H9 (cell line): Measurements from ENCODE around the gene LAMA3. TPM values are rescaled to one million over a fixed set of nuclear protein-coding genes. Genes with fewer than 3 reads are reported as not detected.

ENCODE experiments used
- DNase-seq: peaks from one replicate; pipeline ENCODE4 v3.0.0-alpha.2; 2017
- H2AFZ ChIP-seq: one replicate; pipeline ENCODE4 v1.6.1; 2013; ENCODE audit warnings: mild to moderate bottlenecking, low read length, control low read depth, moderate library complexity
- H2AK5ac ChIP-seq: 2 replicates; pipeline ENCODE4 v1.6.1; 2013; ENCODE audit warnings: low read length, control low read depth, mixed read lengths; ENCODE audit not compliant: insufficient read length
- H2BK120ac ChIP-seq: one replicate; pipeline ENCODE4 v1.6.1; 2013; ENCODE audit warnings: low read depth, mild to moderate bottlenecking, low read length, control low read depth, inconsistent platforms; ENCODE audit not compliant: poor library complexity, severe bottlenecking
- H2BK12ac ChIP-seq: 2 replicates; pipeline ENCODE4 v1.6.1; 2013; ENCODE audit warnings: low read length, control low read depth, mixed read lengths, low read depth; ENCODE audit not compliant: insufficient read length
- H2BK15ac ChIP-seq: 2 replicates; pipeline ENCODE4 v1.6.1; 2013; ENCODE audit warnings: low read depth, low read length, control low read depth
- H2BK20ac ChIP-seq: one replicate; pipeline ENCODE4 v1.6.1; 2013; ENCODE audit warnings: low read depth, mild to moderate bottlenecking, low read length, control low read depth, inconsistent platforms; ENCODE audit not compliant: poor library complexity, severe bottlenecking
- H2BK5ac ChIP-seq: 2 replicates; pipeline ENCODE4 v1.6.1; 2013; ENCODE audit warnings: low read length, control low read depth, mixed read lengths; ENCODE audit not compliant: insufficient read length
- H3K14ac ChIP-seq: 2 replicates; pipeline ENCODE4 v1.6.1; 2013; ENCODE audit warnings: low read length, control low read depth; ENCODE audit not compliant: insufficient read depth
- H3K18ac ChIP-seq: 2 replicates; pipeline ENCODE4 v1.6.1; 2013; ENCODE audit warnings: low read depth, mild to moderate bottlenecking, mixed read lengths, low read length, control low read depth; ENCODE audit not compliant: insufficient read length
- H3K23ac ChIP-seq: 2 replicates; pipeline ENCODE4 v1.6.1; 2013; ENCODE audit warnings: low read length, control low read depth, mixed read lengths, low read depth; ENCODE audit not compliant: insufficient read length
- H3K23me2 ChIP-seq: 2 replicates; pipeline ENCODE4 v1.6.1; 2013; ENCODE audit warnings: low read depth, mild to moderate bottlenecking, mixed read lengths, low read length, control low read depth; ENCODE audit not compliant: insufficient read length, poor library complexity, severe bottlenecking
- H3K27ac ChIP-seq: 2 replicates; pipeline ENCODE4 v1.5.1; 2013; ENCODE audit warnings: low read length, control low read depth, mixed read lengths, low read depth; ENCODE audit not compliant: insufficient read length
- H3K27me3 ChIP-seq: 2 replicates; pipeline ENCODE4 v1.6.1; 2013; ENCODE audit warnings: low read length, control low read depth, inconsistent platforms; ENCODE audit not compliant: insufficient read depth
- H3K4ac ChIP-seq: 2 replicates; pipeline ENCODE4 v1.6.1; 2013; ENCODE audit warnings: low read depth, mild to moderate bottlenecking, control low read depth, inconsistent platforms, low read length, moderate library complexity
- H3K4me1 ChIP-seq: 2 replicates; pipeline ENCODE4 v1.6.1; 2013; ENCODE audit warnings: low read length, control low read depth, inconsistent platforms; ENCODE audit not compliant: insufficient read depth
- H3K4me2 ChIP-seq: 2 replicates; pipeline ENCODE4 v1.6.1; 2013; ENCODE audit warnings: low read length, control low read depth, mixed read lengths; ENCODE audit not compliant: insufficient read length, insufficient read depth
- H3K56ac ChIP-seq: 2 replicates; pipeline ENCODE4 v1.6.1; 2013; ENCODE audit warnings: low read depth, mild to moderate bottlenecking, mixed read lengths, low read length, control low read depth; ENCODE audit not compliant: insufficient read length
- H3K79me1 ChIP-seq: 2 replicates; pipeline ENCODE4 v1.6.1; 2013; ENCODE audit warnings: low read depth, mild to moderate bottlenecking, moderate library complexity, low read length, control low read depth, inconsistent platforms; ENCODE audit not compliant: insufficient read depth, poor library complexity, severe bottlenecking
- H3K79me2 ChIP-seq: 2 replicates; pipeline ENCODE4 v1.6.1; 2013; ENCODE audit warnings: low read length, control low read depth, inconsistent platforms; ENCODE audit not compliant: insufficient read depth
- H3K9ac ChIP-seq: 2 replicates; pipeline ENCODE4 v1.6.1; 2013; ENCODE audit warnings: low read length, control low read depth, mixed read lengths; ENCODE audit not compliant: insufficient read length; ENCODE audit errors: extremely low read depth
- H3K9me3 ChIP-seq: one replicate; pipeline ENCODE4 v1.6.1; 2013; ENCODE audit warnings: low read depth, low read length, inconsistent platforms; ENCODE audit not compliant: control insufficient read depth
- H3T11ph ChIP-seq: one replicate; pipeline ENCODE4 v1.6.1; 2013; ENCODE audit warnings: mild to moderate bottlenecking, low read length, control low read depth, inconsistent platforms
- H4K20me1 ChIP-seq: one replicate; pipeline ENCODE4 v1.6.1; 2013; ENCODE audit not compliant: control insufficient read depth, insufficient read length, insufficient read depth
- H4K5ac ChIP-seq: 2 replicates; pipeline ENCODE4 v1.6.1; 2013; ENCODE audit warnings: low read depth, mild to moderate bottlenecking, mixed read lengths, low read length, control low read depth; ENCODE audit not compliant: insufficient read length
- H4K8ac ChIP-seq: replicated peaks from 2 replicates; pipeline ENCODE4 v1.6.1; 2013; ENCODE audit warnings: low read length, control low read depth, mixed read lengths, low read depth; ENCODE audit not compliant: insufficient read length
- H4K91ac ChIP-seq: 2 replicates; pipeline ENCODE4 v1.6.1; 2013; ENCODE audit warnings: low read depth, mild to moderate bottlenecking, moderate library complexity, mixed read lengths, low read length, control low read depth; ENCODE audit not compliant: insufficient read length
- H3K27ac Mint-ChIP-seq, 3 experiments: 2 replicates in 2 of 3; 3 replicates in 1 of 3; pipeline ENCODE4 v1.8.0; 2020 to 2021; ENCODE audit warnings: mixed read lengths in 3 of 3, mild to moderate bottlenecking in 1 of 3, moderate library complexity in 1 of 3
- H3K27me3 Mint-ChIP-seq: 2 replicates; pipeline ENCODE4 v1.8.0; 2021; ENCODE audit warnings: low read depth, mild to moderate bottlenecking, moderate library complexity, mixed read lengths
- H3K36me3 Mint-ChIP-seq, 3 experiments: 2 replicates in 2 of 3; 3 replicates in 1 of 3; pipeline ENCODE4 v1.8.0; 2020 to 2021; ENCODE audit warnings: low read depth in 3 of 3, mixed read lengths in 3 of 3; ENCODE audit not compliant: insufficient read depth in 1 of 3
- H3K4me1 Mint-ChIP-seq, 2 experiments: 2 replicates each; pipeline ENCODE4 v1.8.0; 2020; ENCODE audit warnings: mixed read lengths in 2 of 2
- H3K4me3 Mint-ChIP-seq, 2 experiments: 2 replicates in 1 of 2; 3 replicates in 1 of 2; pipeline ENCODE4 v1.8.0; 2020 to 2021; ENCODE audit warnings: mild to moderate bottlenecking in 2 of 2, mixed read lengths in 2 of 2, moderate library complexity in 1 of 2
- H3K9me3 Mint-ChIP-seq, 2 experiments: 2 replicates in 1 of 2; 3 replicates in 1 of 2; pipeline ENCODE4 v1.8.0; 2020; ENCODE audit warnings: mild to moderate bottlenecking in 2 of 2, mixed read lengths in 2 of 2, moderate library complexity in 1 of 2
- CTCF ChIP-seq: fragments of 200-600 bp; sonication (generic); conservative IDR thresholded peaks from 3 replicates; pipeline ENCODE4 v1.8.0; 2021; ENCODE audit warnings: antibody characterized with exemption, mild to moderate bottlenecking
- WGBS: extraction: QIAGEN DNeasy Blood & Tissue Kit; methylation state at CpG from one replicate; pipeline ENCODE4 v1.1.7; 2013; ENCODE audit warnings: missing lambda C conversion rate, low lambda C conversion rate, mixed read lengths; ENCODE audit not compliant: insufficient read length; ENCODE audit errors: extremely low coverage; 5-methylcytosine and 5-hydroxymethylcytosine counted together
- total RNA-seq: library from RNA; stranded (reverse); gene quantifications from 2 replicates; pipeline ENCODE4 v1.2.1, GENCODE V29; 2021

Gene LAMA3
- total RNA-seq, 1 experiment from 2014 or later: 0.33 TPM

GRCh38 chr18:23981369-23981980 is 292.2 kb downstream of the LAMA3 start:
- no peaks in the 10 kb centered on the region for H4K20me1 ChIP-seq
- no peak overlapping the region for H3K27ac Mint-ChIP-seq
- no peak overlapping the region for H3K27ac ChIP-seq
- no peak overlapping the region for H3K23ac ChIP-seq
- H3K9ac ChIP-seq: no peak overlapping the region
- H3K56ac ChIP-seq: no peak overlapping the region
- no peak for TF ChIP-seq CTCF
- H2AK5ac ChIP-seq: no peak overlapping the region
- H3T11ph ChIP-seq: no peak overlapping the region
- H3K36me3 Mint-ChIP-seq: peaks cover 0 to 1% (median 0%) of the 10 kb centered on the region in 3 experiments; a peak in 1 of 7 replicates
- no peak overlapping the region for H3K18ac ChIP-seq
- no peaks in the 10 kb centered on the region; the same call in 1 of the 2 replicates for H3K27me3 Mint-ChIP-seq
- H3K79me1 ChIP-seq: no peaks in the 10 kb centered on the region
- H4K5ac ChIP-seq: no peak overlapping the region
- H4K8ac ChIP-seq: no peak overlapping the region
- no peak overlapping the region; a peak in 1 of 5 replicates for H3K4me3 Mint-ChIP-seq
- no peak overlapping the region for H3K4me2 ChIP-seq
- no peaks in the 10 kb centered on the region for H3K27me3 ChIP-seq
- H3K9me3 Mint-ChIP-seq: no peaks in the 10 kb centered on the region
- no peak overlapping the region for H2BK15ac ChIP-seq
- no peak overlapping the region for H3K14ac ChIP-seq
- H3K9me3 ChIP-seq: no peaks in the 10 kb centered on the region
- no peak overlapping the region for H2BK120ac ChIP-seq
- no peak overlapping the region for H4K91ac ChIP-seq
- no peaks in the 10 kb centered on the region for H3K79me2 ChIP-seq
- H2BK20ac ChIP-seq: no peak overlapping the region
- no peak overlapping the region for H2BK5ac ChIP-seq
- H2AFZ ChIP-seq: no peak overlapping the region
- WGBS: no CpG with 5 or more reads among the region's 8 CpGs
- H3K4ac ChIP-seq: no peak overlapping the region
- H2BK12ac ChIP-seq: no peak overlapping the region
- no peaks in the 10 kb centered on the region for H3K23me2 ChIP-seq
- peaks cover 19% of the 10 kb centered on the region in 2 experiments for H3K4me1 Mint-ChIP-seq
- peaks cover 3% of the 10 kb centered on the region for H3K4me1 ChIP-seq
- DNase-seq: no peak
